DOHH2 (cell line): Measurements from ENCODE around the gene ELAC2.

Experiments used
- H3F3A ChIP-seq: fragments of 200-600 bp; sonication (generic), shearing (Covaris generic); 2 replicates; pipeline ENCODE4 v1.6.0; 2016; ENCODE audit warnings: antibody characterized with exemption, mild to moderate bottlenecking; ENCODE audit not compliant: control insufficient read depth, insufficient read depth
- H3K27ac ChIP-seq: fragments of 200-600 bp; sonication (generic); 2 replicates; pipeline ENCODE4 v1.5.1; 2014; ENCODE audit warnings: low read depth, mild to moderate bottlenecking, low read length, moderate library complexity
- H3K27me3 ChIP-seq: fragments of 200-600 bp; sonication (generic); 2 replicates; pipeline ENCODE4 v1.6.1; 2014; ENCODE audit warnings: mild to moderate bottlenecking, low read length, mixed read lengths; ENCODE audit not compliant: control insufficient read depth
- H3K36me3 ChIP-seq: fragments of 200-600 bp; sonication (generic); 2 replicates; pipeline ENCODE4 v1.6.1; 2014; ENCODE audit warnings: mild to moderate bottlenecking, low read length, moderate library complexity, mixed read lengths; ENCODE audit not compliant: control insufficient read depth
- H3K4me1 ChIP-seq: fragments of 200-600 bp; sonication (generic); 2 replicates; pipeline ENCODE4 v1.6.1; 2014; ENCODE audit warnings: mild to moderate bottlenecking, low read length, mixed read lengths; ENCODE audit not compliant: control insufficient read depth
- H3K4me2 ChIP-seq: fragments of 200-600 bp; sonication (generic); 2 replicates; pipeline ENCODE4 v1.6.0; 2014; ENCODE audit warnings: mild to moderate bottlenecking, low read length, moderate library complexity
- H3K4me3 ChIP-seq: fragments of 200-600 bp; sonication (generic); 2 replicates; pipeline ENCODE4 v1.5.1; 2014; ENCODE audit warnings: mild to moderate bottlenecking, low read length, mixed read lengths
- H3K79me2 ChIP-seq: fragments of 200-600 bp; sonication (generic); 2 replicates; pipeline ENCODE4 v1.6.1; 2014; ENCODE audit warnings: mild to moderate bottlenecking, low read length, mixed read lengths; ENCODE audit not compliant: control insufficient read depth
- H3K9me2 ChIP-seq: fragments of 200-600 bp; sonication (generic); replicated peaks from 2 replicates; pipeline ENCODE4 v1.6.1; 2014; ENCODE audit warnings: mild to moderate bottlenecking, low read length, mixed read lengths; ENCODE audit not compliant: control insufficient read depth
- H3K9me3 ChIP-seq: fragments of 200-600 bp; sonication (generic); 2 replicates; pipeline ENCODE4 v1.6.1; 2014; ENCODE audit warnings: antibody characterized with exemption, low read length, mixed read lengths; ENCODE audit not compliant: control insufficient read depth, insufficient read depth
- H4K20me1 ChIP-seq: fragments of 200-600 bp; sonication (generic); 2 replicates; pipeline ENCODE4 v1.6.0; 2014; ENCODE audit warnings: low read depth, mild to moderate bottlenecking, antibody characterized with exemption, low read length, moderate library complexity; ENCODE audit not compliant: control insufficient read depth, insufficient read depth
- CTCF ChIP-seq: fragments of 200-600 bp; sonication (generic); IDR thresholded peaks from one replicate; pipeline ENCODE4 v1.5.1; 2014; ENCODE audit warnings: antibody characterized with exemption, mild to moderate bottlenecking, low read depth, low read length; ENCODE audit not compliant: poor library complexity, severe bottlenecking
- EZH2phosphoT487 ChIP-seq: fragments of 200-600 bp; sonication (generic); IDR thresholded peaks from 2 replicates; pipeline ENCODE4 v1.6.1; 2017; ENCODE audit warnings: borderline replicate concordance, mild to moderate bottlenecking, antibody characterized with exemption, low read length, moderate library complexity, mixed read lengths

Gene ELAC2

GRCh38 chr17:12974005-12974531 is 43.8 kb downstream of the ELAC2 start:
- no peaks in the 10 kb centered on the region for H3K9me3 ChIP-seq
- TF ChIP-seq CTCF (no peak), EZH2phosphoT487 (no peak)
- no peaks in the 10 kb centered on the region for H3F3A ChIP-seq
- no peaks in the 10 kb centered on the region for H3K36me3 ChIP-seq
- H3K9me2 ChIP-seq, result no peaks in the 10 kb centered on the region
- H3K4me2 ChIP-seq, result no peak overlapping the region
- no peak overlapping the region for H3K4me3 ChIP-seq
- H3K4me1 ChIP-seq, result no peaks in the 10 kb centered on the region
- H3K27me3 ChIP-seq, result no peaks in the 10 kb centered on the region
- H3K79me2 ChIP-seq, result no peaks in the 10 kb centered on the region
- H3K27ac ChIP-seq, result no peak overlapping the region
- H4K20me1 ChIP-seq, result no peaks in the 10 kb centered on the region

GRCh38 chr17:12973496-12974004 is 44.3 kb downstream of the ELAC2 start:
- no peak for TF ChIP-seq CTCF
- no peak for TF ChIP-seq EZH2phosphoT487
- Histone ChIP-seq H3K36me3 (no peaks in the 10 kb centered on the region), H3K27me3 (no peaks in the 10 kb centered on the region), H3F3A (no peaks in the 10 kb centered on the region), H3K9me3 (no peaks in the 10 kb centered on the region), H3K4me3 (no peak overlapping the region), H3K27ac (no peak overlapping the region), H3K4me1 (no peaks in the 10 kb centered on the region), H3K9me2 (no peaks in the 10 kb centered on the region), H4K20me1 (no peaks in the 10 kb centered on the region), H3K4me2 (no peak overlapping the region), H3K79me2 (no peaks in the 10 kb centered on the region)

GRCh38 chr17:12967962-12968361 is 49.9 kb downstream of the ELAC2 start:
- no peaks in the 10 kb centered on the region for H4K20me1 ChIP-seq
- TF ChIP-seq EZH2phosphoT487 (no peak), CTCF (no peak)
- H3K36me3 ChIP-seq, result no peaks in the 10 kb centered on the region
- H3K9me3 ChIP-seq, result no peaks in the 10 kb centered on the region
- H3K4me1 ChIP-seq, result no peaks in the 10 kb centered on the region
- H3F3A ChIP-seq, result no peaks in the 10 kb centered on the region
- no peaks in the 10 kb centered on the region for H3K27me3 ChIP-seq
- no peak overlapping the region for H3K4me3 ChIP-seq
- no peak overlapping the region for H3K4me2 ChIP-seq
- H3K27ac ChIP-seq, result no peak overlapping the region
- no peaks in the 10 kb centered on the region for H3K9me2 ChIP-seq
- no peaks in the 10 kb centered on the region for H3K79me2 ChIP-seq
